Measurements from ENCODE around the gene ACVR1.

DNA sequence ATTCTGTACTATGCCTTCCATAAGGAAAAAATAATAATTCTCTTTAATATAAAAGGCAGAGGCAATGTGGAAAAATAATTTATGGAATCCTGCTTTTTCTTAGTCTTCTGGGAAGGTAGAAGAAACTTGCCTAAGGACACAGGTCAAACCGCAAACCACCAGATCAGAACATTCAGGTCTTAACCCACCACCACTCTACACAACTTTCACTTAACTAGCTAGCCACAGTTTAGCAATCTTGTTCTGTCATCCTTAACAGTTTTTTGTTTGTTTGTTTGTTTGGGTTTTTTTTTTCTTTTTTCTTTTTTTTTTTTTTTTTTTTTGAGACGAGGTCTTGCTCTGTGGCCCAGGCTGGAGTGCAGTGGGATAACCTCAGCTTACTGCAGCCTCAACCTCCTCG, 70.6 kb downstream of the ACVR1 start:
- TF ChIP-seq CTCF (IDR thresholded peaks at IDR 0.05; ENCODE audit: low read depth, low read length, poor library complexity, severe bottlenecking) (no peak), EZH2phosphoT487 (IDR thresholded peaks at IDR 0.05; ENCODE audit: borderline replicate concordance, low read length) (no peak)
